ENCODE results near the gene P2RX2.
"Not testable (repeated sequence)": the region's sequence is repeated elsewhere in the genome, so short reads cannot be mapped to it uniquely, and the experiment has no call there.

The P2RX2 gene

DNA sequence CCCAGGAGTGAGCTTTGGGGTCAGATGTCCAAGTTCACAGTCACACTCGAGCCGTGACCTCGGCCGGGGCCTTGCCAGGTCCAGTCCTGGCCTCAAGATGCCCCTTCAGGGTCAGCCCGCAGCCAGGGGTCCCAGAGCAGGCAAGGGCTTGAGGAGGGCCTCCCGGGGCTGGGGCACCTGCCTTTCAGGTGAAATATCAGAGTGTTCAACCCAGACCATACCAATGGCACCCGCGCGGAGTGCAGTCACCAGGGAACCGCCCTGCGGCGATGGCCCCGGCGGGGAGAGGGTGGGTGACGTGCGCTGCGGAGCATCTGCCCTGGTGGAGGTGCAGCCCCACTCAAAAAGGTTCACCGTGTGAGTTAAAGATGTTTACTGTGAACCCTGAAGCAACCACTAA lies 25.1 kb upstream of the P2RX2 start:
- in situ Hi-C loops (cut with HindIII; ENCODE audit: low sequenced_read_pairs), result no loop called here
- no peak for DNase-seq (ENCODE audit: low read depth, low spot score)
- no peak overlapping the region for H3K4me3 ChIP-seq (ENCODE audit: low read depth, low read length)
- TF ChIP-seq, protein P1, sequence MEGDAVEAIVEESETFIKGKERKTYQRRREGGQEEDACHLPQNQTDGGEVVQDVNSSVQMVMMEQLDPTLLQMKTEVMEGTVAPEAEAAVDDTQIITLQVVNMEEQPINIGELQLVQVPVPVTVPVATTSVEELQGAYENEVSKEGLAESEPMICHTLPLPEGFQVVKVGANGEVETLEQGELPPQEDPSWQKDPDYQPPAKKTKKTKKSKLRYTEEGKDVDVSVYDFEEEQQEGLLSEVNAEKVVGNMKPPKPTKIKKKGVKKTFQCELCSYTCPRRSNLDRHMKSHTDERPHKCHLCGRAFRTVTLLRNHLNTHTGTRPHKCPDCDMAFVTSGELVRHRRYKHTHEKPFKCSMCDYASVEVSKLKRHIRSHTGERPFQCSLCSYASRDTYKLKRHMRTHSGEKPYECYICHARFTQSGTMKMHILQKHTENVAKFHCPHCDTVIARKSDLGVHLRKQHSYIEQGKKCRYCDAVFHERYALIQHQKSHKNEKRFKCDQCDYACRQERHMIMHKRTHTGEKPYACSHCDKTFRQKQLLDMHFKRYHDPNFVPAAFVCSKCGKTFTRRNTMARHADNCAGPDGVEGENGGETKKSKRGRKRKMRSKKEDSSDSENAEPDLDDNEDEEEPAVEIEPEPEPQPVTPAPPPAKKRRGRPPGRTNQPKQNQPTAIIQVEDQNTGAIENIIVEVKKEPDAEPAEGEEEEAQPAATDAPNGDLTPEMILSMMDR (IDR thresholded peaks at IDR 0.05; ENCODE audit: low read depth, low read length), result no peak

DNA sequence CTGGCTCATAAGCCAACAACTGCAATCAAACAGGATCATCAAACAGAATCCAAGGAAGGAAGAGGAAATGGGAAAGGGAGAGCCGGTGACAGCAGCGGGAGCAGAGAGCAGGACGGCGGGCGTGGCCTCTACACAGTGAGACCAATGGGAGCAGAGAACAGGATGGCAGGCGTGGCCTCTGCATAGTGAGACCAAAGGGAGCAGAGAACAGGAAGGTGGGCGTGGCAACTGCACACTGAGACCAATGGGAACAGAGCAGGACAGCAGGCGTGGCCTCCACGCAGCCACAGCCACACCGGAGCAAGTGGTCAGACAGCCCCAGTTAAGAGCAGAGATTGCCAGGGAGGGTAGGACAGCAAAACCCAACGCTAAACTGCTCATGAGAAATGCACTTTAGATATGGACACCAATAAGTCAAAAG lies 24.6 kb upstream of the P2RX2 start:
- in situ Hi-C loops (cut with HindIII; ENCODE audit: low sequenced_read_pairs), result no loop called here
- DNase-seq (ENCODE audit: low read depth, low spot score), result peak; percentile 89
- no peak overlapping the region for H3K4me3 ChIP-seq (ENCODE audit: low read depth, low read length)
- TF ChIP-seq, protein P1 (IDR thresholded peaks at IDR 0.05; ENCODE audit: low read depth, low read length), result no peak

DNA sequence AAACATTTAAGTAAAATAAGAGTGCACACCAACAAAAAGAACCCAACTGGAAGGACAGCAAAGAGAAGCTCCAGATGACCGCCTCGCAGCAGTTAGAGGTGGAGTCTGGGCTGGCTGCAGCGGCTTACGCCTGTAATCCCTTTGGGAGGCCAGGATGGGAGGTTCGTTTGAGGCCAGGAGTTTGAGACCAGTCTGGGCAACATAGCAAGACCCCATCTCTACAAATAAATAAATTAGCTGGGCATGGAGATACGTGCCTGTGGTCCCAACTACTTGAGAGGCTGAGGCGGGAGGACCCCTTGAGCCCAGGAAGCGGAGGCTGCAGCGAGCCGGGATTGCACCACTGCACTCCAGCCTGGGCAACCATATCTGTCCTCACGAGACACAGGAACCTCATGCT lies 23.4 kb upstream of the P2RX2 start:
- TF ChIP-seq, protein P1 (IDR thresholded peaks at IDR 0.05; ENCODE audit: low read depth, low read length), result no peak
- no peak for DNase-seq (ENCODE audit: low read depth, low spot score)
- in situ Hi-C loops (cut with HindIII; ENCODE audit: low sequenced_read_pairs), result no loop called here
- H3K4me3 ChIP-seq (ENCODE audit: low read depth, low read length), result no peak overlapping the region

DNA sequence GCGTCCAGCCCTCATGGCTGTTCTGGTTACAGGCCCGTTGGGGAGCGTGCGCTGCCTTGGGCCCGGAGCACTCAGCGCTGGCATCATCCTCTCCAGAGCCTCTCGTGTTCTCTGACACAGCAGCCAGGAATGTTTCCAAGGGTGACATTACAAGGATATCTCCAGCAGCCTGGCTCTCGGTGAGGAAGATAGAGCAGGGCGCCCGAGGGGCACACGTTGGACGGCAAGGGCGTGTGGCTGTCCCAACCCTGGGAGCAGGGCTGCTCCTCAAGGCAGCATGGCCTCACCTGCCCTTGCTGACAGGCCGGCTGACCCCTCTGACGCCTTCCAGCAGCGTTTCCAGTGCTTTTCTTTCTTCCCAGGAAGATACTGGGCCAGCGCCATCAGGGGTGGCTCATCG lies 22.6 kb upstream of the P2RX2 start:
- H3K4me3 ChIP-seq (ENCODE audit: low read depth, low read length), result no peak overlapping the region
- TF ChIP-seq, protein P1 (IDR thresholded peaks at IDR 0.05; ENCODE audit: low read depth, low read length), result no peak
- peak; percentile 26 for DNase-seq (ENCODE audit: low read depth, low spot score)
- in situ Hi-C loops (cut with HindIII; ENCODE audit: low sequenced_read_pairs), result no loop called here

DNA sequence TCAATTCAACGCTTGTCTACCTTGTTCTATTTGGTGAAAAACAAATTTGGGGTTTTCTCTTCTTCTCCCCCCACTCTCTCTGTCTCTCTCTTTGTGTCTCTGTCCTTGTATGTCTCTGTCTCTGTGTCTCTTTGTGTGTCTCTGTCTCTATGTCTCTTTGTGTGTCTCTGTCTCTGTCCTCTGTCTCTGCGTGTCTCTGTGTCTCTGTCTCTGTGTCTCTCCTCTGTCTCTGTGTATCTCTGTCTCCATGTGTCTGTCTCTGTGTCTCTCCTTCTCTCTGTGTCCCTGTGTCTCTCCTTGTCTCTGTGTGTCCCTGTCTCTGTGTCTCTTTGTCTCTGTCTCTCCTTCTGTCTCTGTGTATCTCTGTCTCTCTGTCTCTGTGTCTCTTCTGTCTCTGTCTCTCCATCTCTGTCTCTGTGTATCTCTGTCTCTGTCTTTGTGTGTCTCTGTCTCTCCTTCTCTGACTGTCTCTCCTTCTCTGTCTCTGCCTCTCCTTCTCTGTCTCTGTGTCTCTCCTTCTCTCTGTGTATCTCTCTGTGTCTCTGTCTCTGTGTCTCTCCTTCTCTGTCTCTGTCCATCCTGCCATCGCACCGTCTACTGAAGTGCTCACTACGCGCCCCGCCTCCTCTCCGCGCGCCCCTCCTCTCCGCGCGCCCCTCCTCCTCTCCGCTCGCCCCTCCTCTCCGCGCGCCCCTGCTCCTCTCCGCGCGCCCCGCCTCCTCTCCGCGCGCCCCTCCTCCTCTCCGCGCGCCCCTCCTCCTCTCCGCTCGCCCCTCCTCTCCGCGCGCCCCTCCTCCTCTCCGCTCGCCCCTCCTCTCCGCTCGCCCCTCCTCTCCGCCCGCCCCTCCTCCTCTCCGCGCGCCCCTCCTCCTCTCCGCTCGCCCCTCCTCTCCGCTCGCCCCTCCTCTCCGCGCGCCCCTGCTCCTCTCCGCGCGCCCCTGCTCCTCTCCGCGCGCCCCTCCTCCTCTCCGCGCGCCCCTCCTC lies 21.0 kb upstream of the P2RX2 start:
- TF ChIP-seq, protein P1 (IDR thresholded peaks at IDR 0.05; ENCODE audit: low read depth, low read length), result no peak
- in situ Hi-C loops (cut with HindIII; ENCODE audit: low sequenced_read_pairs), result no loop called here
- H3K4me3 ChIP-seq (ENCODE audit: low read depth, low read length), result peak overlapping the region; percentile 43

DNA sequence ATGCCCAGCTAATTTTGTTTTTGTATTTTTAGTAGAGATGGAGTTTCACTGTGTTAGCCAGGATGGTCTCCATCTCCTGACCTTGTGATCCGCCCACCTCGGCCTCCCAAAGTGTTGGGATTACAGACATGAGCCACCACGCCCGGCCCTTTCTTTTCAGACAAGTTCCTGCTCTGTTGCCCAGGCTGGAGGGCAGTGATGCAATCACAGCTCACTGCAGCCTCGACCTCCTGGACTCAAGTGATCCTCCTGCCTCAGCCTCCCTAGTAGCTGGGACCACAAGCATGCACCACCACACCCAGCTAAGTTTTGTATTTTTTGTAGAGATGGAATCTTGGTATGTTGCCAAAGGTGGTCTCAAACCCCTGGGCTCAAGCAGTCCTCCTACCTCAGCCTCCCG lies 19.1 kb upstream of the P2RX2 start:
- DNase-seq (ENCODE audit: low read depth, low spot score); H3K4me3 ChIP-seq (ENCODE audit: low read depth, low read length); in situ Hi-C loops (cut with HindIII; ENCODE audit: low sequenced_read_pairs): not testable (repeated sequence)

More for the DNA sequence above, 21.0 kb upstream of the P2RX2 start:
- DNase-seq (ENCODE audit: low read depth, low spot score), result peak; percentile 81
